Activated CD4-positive, alpha-beta T cell treated with anti-CD3 and anti-CD28 coated beads, Interleukin-2, amount 50 U/mL, for 1 hour (primary cell): ENCODE data around the gene CYP2C9.
"Not testable (repeated sequence)": the region's sequence is repeated elsewhere in the genome, so short reads cannot be mapped to it uniquely, and the experiment has no call there.

Experiments
- DNase-seq: peaks from one replicate; pipeline ENCODE4 v3.0.0-alpha.2; 2020

The CYP2C9 gene

DNA sequence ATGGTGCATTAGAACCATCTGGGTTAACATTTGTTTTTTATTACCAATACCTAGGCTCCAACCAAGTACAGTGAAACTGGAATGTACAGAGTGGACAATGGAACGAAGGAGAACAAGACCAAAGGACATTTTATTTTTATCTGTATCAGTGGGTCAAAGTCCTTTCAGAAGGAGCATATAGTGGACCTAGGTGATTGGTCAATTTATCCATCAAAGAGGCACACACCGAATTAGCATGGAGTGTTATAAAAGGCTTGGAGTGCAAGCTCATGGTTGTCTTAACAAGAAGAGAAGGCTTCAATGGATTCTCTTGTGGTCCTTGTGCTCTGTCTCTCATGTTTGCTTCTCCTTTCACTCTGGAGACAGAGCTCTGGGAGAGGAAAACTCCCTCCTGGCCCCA, at the start of gene CYP2C9:
Gene CYP2C9 (plus strand): TSS at position 276 of the 400 bp plus-strand sequence. CDS start 25 bp downstream, at position 301.
- no peak for DNase-seq

DNA sequence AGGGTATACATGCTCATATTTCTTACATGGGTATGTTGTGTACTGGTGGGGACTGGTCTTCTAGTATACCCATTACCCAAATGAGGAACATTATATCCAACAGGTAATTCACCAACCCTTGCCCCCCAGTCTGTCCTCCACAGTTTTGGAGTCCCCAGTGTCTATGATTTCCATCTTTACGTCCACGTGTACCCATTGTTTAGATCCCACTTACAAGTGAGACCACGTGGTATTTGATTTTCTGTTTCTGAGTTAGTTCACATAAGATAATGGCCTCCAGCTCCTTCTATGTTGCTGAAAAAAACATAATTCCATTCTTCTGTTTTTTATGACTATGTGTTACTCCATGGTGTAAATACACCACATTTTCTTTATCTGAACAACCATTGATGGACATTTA, 49.3 kb upstream of the CYP2C9 start:
- no peak for DNase-seq

DNA sequence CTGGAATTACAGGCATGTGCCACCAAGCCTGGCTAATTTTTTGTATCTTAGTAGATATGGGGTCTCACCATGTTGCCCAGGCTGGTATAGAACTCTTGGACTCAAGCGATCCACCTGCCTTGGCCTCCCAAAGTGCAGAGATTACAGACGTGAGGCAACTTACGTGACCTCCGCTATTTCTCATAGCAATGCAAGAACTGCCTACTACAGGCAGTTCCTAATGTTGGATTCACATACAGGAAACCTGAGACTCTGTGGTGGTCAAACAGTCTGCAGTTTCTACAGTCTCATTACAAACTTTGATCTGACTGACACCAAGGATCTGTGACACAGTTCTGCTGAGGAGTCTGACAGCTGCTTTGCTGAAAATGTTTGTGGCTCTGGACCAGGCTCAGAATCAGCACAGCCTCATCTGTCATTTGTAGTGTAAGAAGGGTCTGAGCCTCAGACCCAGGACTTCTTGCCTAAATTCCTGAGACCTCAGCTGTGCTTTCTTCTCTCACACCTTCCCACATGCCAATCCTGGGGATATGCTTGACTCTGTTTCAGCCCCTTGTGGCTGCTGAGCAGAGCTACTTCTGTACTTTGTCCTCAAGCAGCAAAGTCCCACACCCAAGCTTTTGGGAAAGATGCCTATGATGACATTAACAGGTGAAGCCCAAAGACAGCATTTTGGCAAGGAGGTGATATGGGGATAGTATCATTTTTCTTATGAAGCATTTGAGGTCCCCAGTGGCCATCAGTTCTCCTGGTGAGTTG, 48.0 kb upstream of the CYP2C9 start:
- DNase-seq, result no peak

DNA sequence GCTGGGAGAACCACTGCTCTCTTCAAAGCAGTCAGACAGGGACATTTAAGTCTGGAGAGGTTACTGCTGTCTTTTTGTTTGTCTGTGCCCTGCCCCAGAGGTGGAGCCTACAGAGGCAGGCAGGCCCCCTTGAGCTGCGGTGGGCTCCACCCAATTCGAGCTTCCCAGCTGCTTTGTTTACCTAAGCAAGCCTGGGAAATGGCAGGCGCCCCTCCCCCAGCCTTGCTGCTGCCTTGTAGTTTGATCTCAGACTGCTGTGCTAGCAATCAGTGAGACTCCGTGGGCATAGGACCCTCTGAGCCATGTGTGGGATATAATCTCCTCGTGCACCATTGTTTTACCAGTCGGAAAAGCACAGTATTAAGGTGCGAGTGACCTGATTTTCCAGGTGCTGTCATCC, 40.0 kb upstream of the CYP2C9 start:
- DNase-seq, result not testable (repeated sequence)

DNA sequence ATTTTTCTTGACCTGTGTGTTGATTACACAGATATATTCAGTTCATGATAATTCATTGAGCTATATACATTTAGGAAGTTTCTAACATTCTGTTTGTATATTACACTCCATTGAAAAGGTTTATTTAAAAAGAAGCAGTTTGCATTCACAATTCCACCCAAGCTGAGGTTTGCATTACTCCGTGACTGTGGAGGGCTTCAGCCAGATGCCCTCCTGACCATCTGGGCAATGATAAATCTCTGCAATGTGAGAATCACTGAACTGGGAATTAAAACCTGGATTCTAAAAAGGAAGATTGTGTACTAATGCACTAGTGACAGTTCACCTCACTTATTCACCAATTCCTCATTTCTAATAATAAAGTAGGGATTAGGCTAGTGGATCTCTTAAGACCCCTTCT, 36.4 kb upstream of the CYP2C9 start:
- DNase-seq, result no peak

DNA sequence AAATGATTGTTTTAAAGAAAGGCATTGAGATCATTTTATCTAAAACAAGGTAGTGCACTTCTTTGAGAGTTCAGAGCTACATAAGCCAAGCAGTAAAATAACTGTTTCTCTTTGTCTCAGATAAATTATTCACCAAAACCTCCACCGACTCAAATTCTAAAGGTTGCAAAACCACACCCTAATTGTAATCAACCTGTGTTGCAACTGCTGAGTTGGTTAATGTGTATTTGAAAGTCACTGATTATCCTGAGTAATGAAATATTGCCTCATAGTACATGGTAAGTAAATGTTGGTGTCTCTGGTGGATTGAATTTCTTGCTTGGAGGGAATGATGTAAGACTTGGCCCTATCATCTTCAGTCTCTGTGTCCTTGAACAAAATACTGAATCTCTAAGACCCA, 35.9 kb upstream of the CYP2C9 start:
- no peak for DNase-seq

DNA sequence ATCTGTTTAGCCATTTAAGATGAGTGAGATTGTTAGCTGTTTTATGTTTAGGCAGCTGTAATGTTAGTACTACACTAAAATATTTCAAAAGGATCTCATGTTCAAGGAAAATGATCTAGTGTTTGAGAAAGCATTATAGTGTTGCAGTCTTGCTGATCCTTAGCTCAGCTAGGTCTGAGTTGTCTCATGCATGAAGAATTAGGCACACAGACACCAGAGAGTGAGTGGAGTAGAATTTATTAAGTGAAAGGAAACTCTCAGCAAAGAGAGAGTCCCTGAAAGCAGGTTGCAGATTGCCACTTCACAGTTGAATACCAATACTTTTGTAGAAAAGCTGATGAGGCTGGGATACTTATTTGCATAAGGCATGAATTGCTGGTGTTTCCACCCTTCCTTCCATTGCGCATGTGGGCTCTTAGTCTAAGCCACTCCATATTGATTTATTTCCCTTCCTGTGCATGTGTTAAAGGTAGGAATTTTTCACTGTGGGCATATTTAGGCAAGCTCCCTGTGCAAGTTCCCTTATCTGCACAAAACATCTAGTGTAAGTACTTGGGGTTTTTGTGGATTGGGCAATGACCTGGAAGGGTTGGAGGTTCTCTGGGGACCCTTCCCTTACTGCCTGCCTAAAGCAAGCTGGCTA, 33.8 kb upstream of the CYP2C9 start:
- not testable (repeated sequence) for DNase-seq

DNA sequence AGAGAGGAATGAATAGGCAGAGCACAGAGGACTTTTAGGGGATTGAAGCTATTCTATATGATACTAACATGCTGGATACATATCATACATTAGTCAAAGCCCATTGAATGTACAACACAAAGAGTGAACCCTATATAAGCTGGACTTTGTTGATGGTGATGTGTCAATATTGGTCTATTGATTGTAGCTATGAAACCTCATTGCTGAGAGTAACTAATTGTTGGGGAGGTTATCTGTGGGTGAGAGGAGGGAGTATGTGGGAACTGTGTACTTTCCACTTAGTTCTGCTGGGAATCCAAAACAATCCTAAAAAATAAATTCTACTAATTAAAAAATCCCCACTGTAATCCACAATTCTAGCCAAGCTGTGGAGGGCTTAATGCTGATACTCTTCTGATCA, 22.0 kb upstream of the CYP2C9 start:
- DNase-seq, result no peak

DNA sequence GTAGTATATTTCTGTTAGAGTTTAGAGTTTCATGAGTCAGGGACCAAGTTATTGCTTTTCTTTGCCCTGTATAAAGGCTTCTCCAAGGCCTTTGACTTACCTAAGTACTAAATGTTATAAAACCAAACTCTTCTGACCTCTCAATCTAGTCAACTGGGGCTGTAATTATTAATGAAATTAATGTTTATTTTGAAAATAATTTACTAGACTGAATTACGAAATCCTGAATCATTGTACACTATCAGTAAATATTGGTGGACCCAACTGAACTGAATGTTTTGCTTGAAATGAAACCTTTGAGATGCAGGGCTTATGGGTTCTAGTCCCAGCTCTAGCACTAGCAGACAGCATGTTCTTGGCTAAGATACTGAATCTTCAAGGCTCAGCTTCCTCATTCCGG, 1.7 kb upstream of the CYP2C9 start:
- no peak for DNase-seq

DNA sequence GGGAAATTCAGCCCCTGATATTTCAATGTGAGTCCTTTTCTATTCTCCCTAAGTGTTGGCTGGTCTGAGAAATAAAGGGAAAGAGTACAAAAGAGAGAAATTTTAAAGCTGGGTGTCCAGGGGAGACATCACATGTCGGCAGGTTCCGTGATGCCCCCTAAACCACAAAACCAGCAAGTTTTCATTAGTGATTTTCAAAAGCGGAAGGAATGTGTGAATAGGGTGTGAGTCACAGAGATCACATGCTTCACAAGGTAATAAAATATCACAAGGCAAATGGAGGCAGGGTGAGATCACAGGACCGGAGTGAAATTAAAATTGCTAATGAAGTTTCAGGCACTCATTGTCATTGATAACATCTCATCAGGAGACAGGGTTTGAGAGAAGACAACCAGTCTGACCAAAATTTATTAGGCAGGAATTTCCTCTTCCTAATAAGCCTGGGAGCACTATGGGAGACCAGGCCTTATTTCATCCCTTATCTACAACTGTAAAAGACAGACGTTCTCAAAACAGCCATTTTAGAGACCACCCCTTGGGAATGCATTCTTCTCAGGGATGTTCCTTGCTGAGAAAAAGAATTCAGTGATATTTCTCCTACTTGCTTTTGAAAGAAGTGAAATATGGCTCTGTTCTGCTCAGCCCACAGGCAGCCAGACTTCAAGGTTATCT, 5.1 kb downstream of the CYP2C9 start:
- DNase-seq, result not testable (repeated sequence)

DNA sequence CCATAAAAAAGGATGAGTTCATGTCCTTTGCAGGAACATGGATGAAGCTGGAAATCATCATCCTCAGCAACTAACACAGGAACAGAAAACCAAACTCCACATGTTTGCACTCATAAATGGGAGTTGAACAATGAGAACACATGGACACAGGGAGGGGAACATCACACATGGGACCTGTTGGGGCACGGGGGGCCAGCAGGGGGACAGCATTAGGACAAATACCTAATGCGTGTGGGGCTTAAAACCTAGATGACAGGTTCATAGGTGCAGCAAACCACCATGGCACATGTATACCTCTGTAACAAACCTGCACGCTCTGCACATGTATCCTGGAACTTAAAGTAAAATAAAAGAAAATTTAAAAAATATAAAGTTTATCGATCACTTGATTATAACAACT, 7.7 kb downstream of the CYP2C9 start:
- DNase-seq, result not testable (repeated sequence)

DNA sequence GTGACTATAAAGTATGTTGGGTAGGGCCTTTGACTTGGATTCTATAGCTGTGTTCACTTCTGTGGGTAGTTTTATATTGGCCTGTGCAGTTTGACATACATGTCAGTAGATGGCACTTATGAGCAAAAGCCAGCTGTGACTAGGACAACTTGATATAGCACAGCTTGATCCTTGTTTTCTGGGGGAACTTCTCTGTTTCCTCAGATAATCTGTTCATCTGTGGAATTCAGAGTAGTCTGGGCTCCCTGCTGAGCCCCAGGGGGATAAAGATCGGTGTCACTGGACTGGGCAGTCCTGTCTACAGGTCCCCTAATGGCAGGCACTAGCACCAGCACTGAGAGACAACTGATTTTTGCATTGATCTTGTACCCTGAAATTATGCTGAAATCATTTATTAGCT, 25.4 kb downstream of the CYP2C9 start:
- no peak for DNase-seq

DNA sequence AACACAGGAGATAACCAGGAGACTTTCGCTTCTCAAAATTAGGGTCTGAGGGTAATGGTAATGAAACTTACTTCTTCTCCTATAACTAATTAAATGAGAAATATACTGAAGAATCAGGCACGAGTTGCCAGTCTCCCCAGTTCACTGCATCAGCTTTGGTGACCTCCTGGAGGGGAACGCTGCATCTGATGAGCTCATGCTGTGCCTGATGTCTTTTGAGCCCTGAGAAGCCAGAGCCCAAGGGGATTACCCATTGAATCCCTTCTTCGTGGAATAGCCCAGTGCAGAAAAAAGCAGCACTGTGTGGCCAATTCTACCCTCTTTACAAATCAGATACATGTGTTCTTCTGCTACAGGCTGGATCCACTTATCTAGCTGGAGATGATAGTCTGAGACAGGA, 45.1 kb downstream of the CYP2C9 start:
- no peak for DNase-seq

DNA sequence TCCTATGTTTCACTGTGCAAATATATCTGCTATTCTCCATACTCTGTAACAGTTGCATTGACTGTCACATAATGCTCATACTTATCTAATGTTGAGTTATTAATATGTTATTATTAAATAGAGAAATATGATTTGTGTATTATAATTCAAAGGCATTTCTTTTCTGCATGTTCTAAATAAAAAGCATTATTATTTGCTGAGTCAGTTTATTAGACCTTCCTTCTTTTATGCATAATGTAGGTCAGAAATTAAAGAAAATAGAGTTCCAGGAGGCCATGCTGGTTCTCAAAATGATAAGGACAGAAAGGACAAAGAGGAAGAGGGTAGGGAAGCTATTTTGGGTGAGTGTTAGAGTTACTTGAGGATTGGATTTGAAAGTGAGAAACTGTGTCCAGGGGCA, 50.7 kb downstream of the CYP2C9 start:
- DNase-seq, result no peak

DNA sequence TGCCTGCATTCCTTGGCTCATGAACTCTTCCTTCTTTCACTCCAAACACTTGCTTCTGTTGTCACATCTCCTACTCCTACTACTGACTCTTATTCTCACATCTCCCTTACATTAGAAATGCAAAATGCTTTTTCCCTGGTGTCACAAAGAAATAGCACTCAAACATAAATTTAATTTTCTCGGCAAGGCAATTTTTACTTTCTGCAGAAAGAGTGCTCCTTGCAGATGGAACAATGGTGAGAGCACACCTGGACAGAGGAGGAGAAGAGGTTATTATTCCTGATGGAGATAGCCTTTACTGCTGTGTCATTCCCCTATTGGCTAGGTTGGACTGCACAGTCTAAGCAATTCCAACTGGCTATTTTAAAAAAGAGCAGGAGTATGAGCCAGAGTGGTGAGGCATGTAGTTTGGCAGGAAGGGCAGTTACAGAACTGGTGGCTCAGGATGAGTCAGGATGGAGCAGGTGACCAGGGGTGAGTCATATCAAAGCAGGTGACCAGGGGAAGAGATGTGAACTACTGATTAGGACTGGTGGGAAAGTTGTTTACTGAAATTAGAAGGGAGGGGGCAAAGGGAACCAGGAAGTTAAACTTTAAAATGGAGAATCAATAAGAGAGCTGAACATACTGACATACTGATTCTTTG, 52.9 kb downstream of the CYP2C9 start:
- DNase-seq, result no peak

DNA sequence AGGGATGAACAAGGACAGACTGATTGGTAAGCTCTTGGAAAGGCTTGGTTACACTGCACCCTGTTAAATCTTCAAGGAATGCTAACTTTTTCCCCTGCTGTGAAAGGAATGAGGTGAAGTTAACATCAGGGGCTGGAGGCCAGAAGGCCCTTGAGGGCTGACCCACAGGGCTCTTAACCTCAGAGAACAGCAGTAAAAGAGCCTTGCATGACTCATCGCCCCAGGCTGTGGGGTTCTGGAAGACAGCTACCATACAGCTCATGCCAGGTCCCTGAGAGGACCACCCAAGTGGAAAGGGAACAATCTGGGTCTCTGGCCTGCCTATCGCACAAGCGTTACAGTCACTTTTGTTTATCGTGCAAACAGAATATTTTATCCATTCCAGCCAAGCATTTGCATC, 54.4 kb downstream of the CYP2C9 start:
- DNase-seq, result no peak

DNA sequence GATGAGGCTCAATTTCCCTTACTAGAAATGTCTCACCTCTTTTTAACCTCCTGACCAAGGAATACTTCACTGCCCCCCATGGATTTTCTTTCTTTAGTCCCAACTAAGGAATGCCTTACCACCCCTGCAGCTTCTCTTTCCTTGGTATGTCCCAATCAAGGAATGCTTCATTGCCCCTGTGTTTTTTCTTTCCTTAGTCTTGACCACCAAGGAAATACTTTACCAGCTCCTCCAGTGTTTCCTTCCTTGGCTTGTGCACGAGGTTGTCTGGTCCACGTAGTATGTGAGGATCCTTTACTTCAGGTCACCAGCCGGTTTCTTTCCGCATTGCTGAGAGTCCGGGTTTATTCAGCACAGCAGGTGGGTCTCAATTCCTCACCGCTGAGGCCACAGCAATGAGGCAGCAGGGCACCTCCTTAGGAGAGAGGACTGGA, 59.3 kb downstream of the CYP2C9 start:
- DNase-seq, result no peak

DNA sequence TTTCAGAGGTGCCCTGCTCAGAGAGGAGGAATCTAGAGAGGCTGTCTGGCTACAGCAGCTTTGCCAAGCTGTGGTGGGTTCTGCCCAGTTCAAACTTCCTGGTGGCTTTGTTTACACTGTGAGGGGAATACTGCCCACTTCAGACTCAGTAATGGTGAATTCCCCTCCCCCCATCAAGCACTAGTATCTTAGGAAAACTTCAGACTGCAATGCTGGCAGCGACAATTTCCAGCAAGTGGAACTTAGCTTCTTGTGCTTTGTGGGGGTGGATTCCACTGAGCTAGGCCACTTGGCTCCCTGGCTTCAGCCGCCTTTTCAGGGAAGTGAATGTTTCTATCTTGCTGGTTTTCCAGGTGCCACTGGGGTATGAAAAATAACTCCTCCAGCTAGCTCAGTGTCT, 88.0 kb downstream of the CYP2C9 start:
- no peak for DNase-seq

DNA sequence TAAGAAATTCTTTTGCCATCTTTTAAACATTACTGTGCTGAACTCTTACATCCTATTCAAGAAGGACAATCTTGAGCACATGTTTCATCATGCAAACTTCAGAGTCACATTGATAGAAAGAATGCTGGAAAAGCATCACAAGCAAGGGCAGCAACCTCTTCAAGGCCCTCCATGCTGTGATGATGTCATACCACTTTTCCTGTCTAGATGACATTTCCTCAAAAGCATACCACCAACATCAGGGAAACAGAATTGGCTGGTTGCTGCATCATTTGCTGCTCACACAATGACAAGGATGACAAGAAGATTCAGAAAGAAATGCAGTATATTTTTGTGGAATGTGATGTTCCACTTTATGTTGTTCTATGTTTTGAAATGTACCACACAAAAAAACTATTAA, 93.2 kb downstream of the CYP2C9 start:
- DNase-seq, result no peak

DNA sequence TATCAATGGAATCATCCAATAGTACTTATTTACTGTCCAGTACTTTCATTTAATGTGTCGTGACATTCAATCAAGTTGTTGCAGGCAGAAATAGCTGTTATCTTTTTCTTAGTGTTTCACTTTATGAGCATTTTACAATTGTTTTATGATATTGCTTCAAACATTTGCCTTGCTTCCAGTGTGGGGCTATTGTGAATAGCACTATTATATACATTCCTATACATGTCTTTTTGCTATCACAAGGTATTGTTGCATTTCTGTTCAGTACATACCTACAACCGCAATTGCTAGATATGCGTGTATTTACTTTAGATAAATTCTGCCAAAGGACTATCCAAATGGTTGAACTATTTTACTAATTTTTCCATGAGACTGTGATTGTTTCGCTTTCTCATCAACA, 95.9 kb downstream of the CYP2C9 start:
- DNase-seq, result no peak

DNA sequence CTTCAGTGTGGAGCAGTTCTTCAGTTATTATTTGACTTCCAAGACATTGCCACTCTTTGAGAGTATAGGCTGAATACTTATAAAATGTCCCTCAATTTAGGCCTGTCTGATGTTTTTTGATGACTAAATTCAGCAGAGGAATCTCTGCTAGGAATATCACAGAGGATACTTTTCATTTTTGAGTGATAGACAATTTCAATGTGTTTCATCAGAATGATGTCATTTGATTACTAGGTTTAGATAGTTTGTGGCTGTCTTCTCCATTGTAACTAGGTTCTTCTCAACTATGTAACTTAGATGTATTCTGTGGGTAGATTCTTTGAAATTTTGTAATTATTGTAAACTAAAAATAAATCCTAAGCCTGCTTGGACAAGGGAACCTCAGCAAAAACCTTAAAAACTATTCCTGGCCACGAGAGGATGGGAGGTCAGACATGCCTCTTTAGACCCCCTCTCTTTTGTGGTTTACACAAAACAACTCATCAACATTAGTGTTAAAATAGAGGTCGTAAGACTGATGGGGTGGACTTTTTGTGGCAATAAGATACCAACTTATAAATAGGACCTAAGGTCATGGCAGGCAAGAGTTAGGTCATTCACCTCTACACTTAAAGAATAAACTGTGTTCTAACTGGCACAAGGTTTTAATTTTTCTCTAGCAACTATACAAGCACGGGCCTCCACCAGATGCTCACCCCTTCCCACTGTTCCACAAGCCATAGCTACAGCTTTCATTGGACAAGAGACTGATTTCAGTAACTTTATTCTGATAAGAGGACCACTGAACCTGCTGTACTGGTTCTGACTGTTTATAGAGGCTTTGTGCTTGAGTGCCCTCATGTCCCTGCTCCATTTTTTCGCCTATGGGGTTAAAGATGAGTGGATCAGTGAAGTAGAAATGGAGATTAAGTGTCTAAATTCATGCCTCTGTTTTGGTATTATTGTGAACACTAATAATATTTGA, 97.2 kb downstream of the CYP2C9 start:
- no peak for DNase-seq

DNA sequence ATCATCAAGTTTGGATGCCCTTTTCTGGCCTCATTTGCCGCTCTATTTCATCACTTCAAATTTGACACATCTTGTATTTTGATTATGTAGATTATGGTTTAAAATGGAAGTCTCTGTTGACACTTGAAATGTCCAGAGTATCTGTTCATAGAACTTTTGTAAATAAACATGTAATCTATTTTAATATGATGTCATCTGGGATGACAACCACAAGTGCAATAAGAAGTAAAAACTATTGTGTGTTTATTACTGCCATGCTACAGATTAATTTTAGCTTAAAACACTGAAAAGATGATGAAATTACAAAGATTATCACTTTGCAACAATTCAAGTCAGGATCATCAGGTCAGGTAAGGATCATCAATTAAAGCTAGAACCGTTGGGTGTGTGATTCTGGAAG, 100.8 kb downstream of the CYP2C9 start:
- DNase-seq, result no peak
